PC-3 (cell line): ENCODE measurements around the gene ADGRV1.

Experiments used
- EZH2 ChIP-seq: fragments of 300-600 bp; sonication (generic); IDR thresholded peaks from one replicate; pipeline ENCODE4 v1.6.1; 2017; ENCODE audit warnings: antibody characterized with exemption, mild to moderate bottlenecking, low read length; ENCODE audit not compliant: unreplicated experiment
- TF ChIP-seq, protein P1 (sequence below): fragments of 300-600 bp; sonication (generic); conservative IDR thresholded peaks from 2 replicates; pipeline ENCODE4 v1.5.1; 2017; ENCODE audit warnings: antibody characterized with exemption, low read depth, mild to moderate bottlenecking, low read length

DNA sequence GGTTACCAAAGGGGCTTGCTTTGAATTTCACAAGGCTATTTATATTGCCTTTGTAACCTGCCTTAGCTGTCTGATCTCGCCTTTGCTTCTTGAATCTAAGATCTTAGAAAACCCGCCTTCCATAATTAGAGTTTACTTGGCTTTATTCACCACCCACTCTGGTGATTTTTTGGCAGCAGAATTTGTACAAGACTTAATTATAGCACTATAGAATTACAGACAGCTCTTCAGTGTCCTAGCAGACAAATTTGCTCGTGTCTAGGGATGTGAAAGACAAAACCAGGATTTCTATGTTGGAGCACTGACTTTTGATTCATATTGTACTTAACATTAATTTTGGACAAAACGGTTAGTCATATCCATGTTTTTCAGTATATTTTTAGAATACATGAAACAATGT is 306.6 kb downstream of the ADGRV1 start:
- TF ChIP-seq, protein P1, sequence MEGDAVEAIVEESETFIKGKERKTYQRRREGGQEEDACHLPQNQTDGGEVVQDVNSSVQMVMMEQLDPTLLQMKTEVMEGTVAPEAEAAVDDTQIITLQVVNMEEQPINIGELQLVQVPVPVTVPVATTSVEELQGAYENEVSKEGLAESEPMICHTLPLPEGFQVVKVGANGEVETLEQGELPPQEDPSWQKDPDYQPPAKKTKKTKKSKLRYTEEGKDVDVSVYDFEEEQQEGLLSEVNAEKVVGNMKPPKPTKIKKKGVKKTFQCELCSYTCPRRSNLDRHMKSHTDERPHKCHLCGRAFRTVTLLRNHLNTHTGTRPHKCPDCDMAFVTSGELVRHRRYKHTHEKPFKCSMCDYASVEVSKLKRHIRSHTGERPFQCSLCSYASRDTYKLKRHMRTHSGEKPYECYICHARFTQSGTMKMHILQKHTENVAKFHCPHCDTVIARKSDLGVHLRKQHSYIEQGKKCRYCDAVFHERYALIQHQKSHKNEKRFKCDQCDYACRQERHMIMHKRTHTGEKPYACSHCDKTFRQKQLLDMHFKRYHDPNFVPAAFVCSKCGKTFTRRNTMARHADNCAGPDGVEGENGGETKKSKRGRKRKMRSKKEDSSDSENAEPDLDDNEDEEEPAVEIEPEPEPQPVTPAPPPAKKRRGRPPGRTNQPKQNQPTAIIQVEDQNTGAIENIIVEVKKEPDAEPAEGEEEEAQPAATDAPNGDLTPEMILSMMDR: no peak
- TF ChIP-seq EZH2: no peak
